Measurements from ENCODE around the gene TLX2. TPM values are rescaled to one million over a fixed set of nuclear protein-coding genes. Genes with fewer than 3 reads are reported as not detected.

The TLX2 gene
- total and polyA plus RNA-seq, 2 of the 13 experiments (the other 11 are each of a cell fraction or from before 2014, with no cell fraction given): 0.05 to 0.20 TPM

GRCh38 chr2:74512744-74513604, 1.3 kb upstream of the TLX2 start (continued):
- TF ChIP-seq ZNF687 (CRISPR knock-in tag; IDR thresholded peaks at IDR 0.05) (peak; percentile 83), ZNF609 (CRISPR knock-in tag; IDR thresholded peaks at IDR 0.05; ENCODE audit: borderline replicate concordance) (no peak), LRRFIP1 (CRISPR knock-in tag; conservative IDR thresholded peaks at IDR 0.05) (no peak), ATF7-NPFF (CRISPR knock-in tag; IDR thresholded peaks at IDR 0.05; ENCODE audit: low read depth) (no peak), ZNF691 (CRISPR knock-in tag; IDR thresholded peaks at IDR 0.05; ENCODE audit: borderline replicate concordance, low read depth) (peak; percentile 25; the same call in 1 of the 2 replicates), RFX3 (CRISPR knock-in tag; IDR thresholded peaks at IDR 0.05) (no peak), ZNF503 (CRISPR knock-in tag; IDR thresholded peaks at IDR 0.05) (no peak), CBFB (CRISPR knock-in tag; IDR thresholded peaks at IDR 0.05) (no peak), ZBTB43 (CRISPR knock-in tag; conservative IDR thresholded peaks at IDR 0.05) (no peak), ZNF720 (CRISPR knock-in tag; IDR thresholded peaks at IDR 0.05) (no peak), ATM (IDR thresholded peaks at IDR 0.05; ENCODE audit: borderline replicate concordance) (no peak)

Measured in HepG2 (cell line).